SH-SY5Y (cell line): Measurements from ENCODE around the gene GOLT1A.

Source experiments
- GATA2 ChIP-seq: IDR thresholded peaks from 2 replicates; pipeline ENCODE4 v1.6.1; 2011; ENCODE audit warnings: mild to moderate bottlenecking, low read depth, low read length
- GATA3 ChIP-seq: IDR thresholded peaks from 2 replicates; pipeline ENCODE4 v1.6.1; 2011; ENCODE audit warnings: low read depth, mild to moderate bottlenecking, low read length, moderate library complexity

GRCh38 chr1:204261266-204261665 lies 47.5 kb upstream of the GOLT1A start:
- TF ChIP-seq GATA2: no peak
- no peak for TF ChIP-seq GATA3
